Uterus (tissue), 4 donors: Measurements from ENCODE around the gene NACC2. TPM values are rescaled to one million over a fixed set of nuclear protein-coding genes. Genes with fewer than 3 reads are reported as not detected.

ENCODE experiments used
- DNase-seq, 2 donors: peaks; one replicate each; pipeline ENCODE4 v3.0.0-alpha.2; 2019 to 2020
- H3K27ac ChIP-seq, 2 donors: fragments of 200-600 bp; sonication (generic); 1 replicate in 1 of 2; 2 replicates in 1 of 2; pipeline ENCODE4 v1.5.1; 2016 to 2018
- H3K27me3 ChIP-seq, 2 donors: fragments of 200-600 bp; sonication (generic); one replicate each; pipeline ENCODE4 v1.5.1; 2018 to 2019; ENCODE audit warnings: control low read depth in 1 of 2
- H3K36me3 ChIP-seq, 2 donors: fragments of 200-600 bp; sonication (generic); one replicate each; pipeline ENCODE4 v1.5.1; 2019; ENCODE audit warnings: control low read depth in 1 of 2
- H3K4me1 ChIP-seq, 2 donors: fragments of 200-600 bp; sonication (generic); one replicate each; pipeline ENCODE4 v1.5.1; 2018 to 2019; ENCODE audit warnings: control low read depth in 1 of 2
- H3K4me3 ChIP-seq, 2 donors: fragments of 200-600 bp; sonication (generic); 1 replicate in 1 of 2; 2 replicates in 1 of 2; pipeline ENCODE4 v1.5.1; 2018 to 2019; ENCODE audit warnings: mild to moderate bottlenecking in 1 of 2
- H3K9me3 ChIP-seq, 2 donors: fragments of 200-600 bp; sonication (generic); one replicate each; pipeline ENCODE4 v1.5.1; 2019; ENCODE audit warnings: control low read depth in 1 of 2
- CTCF ChIP-seq, 4 experiments: fragments of 200-600 bp in 2 of 4; fragments of 450-650 bp in 2 of 4; sonication (generic) in 2 of 4; IDR thresholded peaks; one replicate each; pipeline ENCODE4 v1.5.1; 2016 to 2019; ENCODE audit warnings: antibody characterized with exemption in 4 of 4, mild to moderate bottlenecking in 2 of 4, moderate library complexity in 1 of 4
- POLR2A ChIP-seq, 2 donors: fragments of 450-650 bp; IDR thresholded peaks; one replicate each; pipeline ENCODE4 v1.6.1; 2016; ENCODE audit warnings: antibody characterized with exemption in 2 of 2, mild to moderate bottlenecking in 1 of 2, moderate library complexity in 1 of 2
- intact Hi-C: fragments of 100-400 bp; cut with DNase I; formaldehyde crosslinking; loops from one replicate; pipeline ENCODE4 v1.15.1; 2023; ENCODE audit warnings: low total_unique reads
- total RNA-seq, 4 donors: library from RNA; depleted of rRNA in 3 of 4; stranded (reverse); fragments of >200 nt in 3 of 4; gene quantifications; one replicate each; pipeline versions ENCODE4 v1.1.0 to v1.2.4, GENCODE V29; 2014 to 2023
- donor health status: DM: yes; HTN: yes; CAD: no.

NACC2 gene
- total RNA-seq, 4 donors from 2014 or later: 8.2 to 57.5 (median 19.1) TPM

GRCh38 chr9:136047775-136048559 is 47.1 kb downstream of the NACC2 start:
- Histone ChIP-seq H3K36me3 (no peaks in the 10 kb centered on the region), H3K27ac (no peak overlapping the region), H3K4me3 (no peak overlapping the region), H3K27me3 (no peaks in the 10 kb centered on the region), H3K4me1 (peaks cover 0 to 15% of the 10 kb centered on the region in 2 donors), H3K9me3 (no peaks in the 10 kb centered on the region)
- intact Hi-C loops: no loop called here
- no peak for TF ChIP-seq POLR2A (IDR thresholded peaks at IDR 0.05)
- TF ChIP-seq CTCF (IDR thresholded peaks at IDR 0.05): no peak
- DNase-seq: no peak

DNA sequence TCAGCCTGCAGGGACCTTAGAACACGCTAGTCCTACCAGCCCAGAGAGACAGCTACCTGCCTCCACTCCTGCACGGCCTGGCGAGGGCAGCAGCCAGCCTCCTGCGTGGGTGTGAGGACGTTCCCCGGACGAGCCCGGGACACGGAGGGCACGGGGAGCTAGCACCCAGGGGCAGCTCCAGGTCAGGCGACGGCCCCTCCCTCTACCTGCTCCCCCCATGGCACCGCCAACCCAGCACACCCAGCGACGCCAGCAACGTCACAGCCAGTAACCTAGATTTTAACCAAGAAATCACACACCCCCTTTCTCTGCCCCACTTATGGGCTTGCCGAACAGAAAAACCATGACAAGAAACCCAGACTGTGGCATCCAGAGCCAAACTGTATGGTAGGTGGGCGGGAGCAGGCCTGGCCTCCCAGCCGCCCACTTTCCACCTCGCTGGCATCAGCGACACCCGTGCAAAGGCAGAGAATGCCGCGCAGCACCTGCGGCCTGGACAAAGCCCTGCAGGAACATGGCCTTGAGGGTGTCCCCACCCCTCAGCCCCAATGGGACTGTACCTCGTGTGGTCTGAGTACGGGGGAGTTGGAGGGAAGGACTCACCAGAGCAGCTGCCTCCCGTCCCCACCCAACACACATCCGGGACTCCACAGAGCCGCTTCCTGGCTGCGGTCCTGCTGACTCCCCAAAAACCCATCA is 47.9 kb downstream of the NACC2 start:
- peaks cover 0 to 10% of the 10 kb centered on the region in 2 donors for H3K4me1 ChIP-seq
- DNase-seq: no peak
- no peaks in the 10 kb centered on the region for H3K36me3 ChIP-seq
- intact Hi-C loops: no loop called here
- no peak overlapping the region for H3K4me3 ChIP-seq
- H3K27me3 ChIP-seq: no peaks in the 10 kb centered on the region
- no peak overlapping the region for H3K27ac ChIP-seq
- H3K9me3 ChIP-seq: no peaks in the 10 kb centered on the region
- no peak for TF ChIP-seq CTCF (IDR thresholded peaks at IDR 0.05)
- no peak for TF ChIP-seq POLR2A (IDR thresholded peaks at IDR 0.05)

DNA sequence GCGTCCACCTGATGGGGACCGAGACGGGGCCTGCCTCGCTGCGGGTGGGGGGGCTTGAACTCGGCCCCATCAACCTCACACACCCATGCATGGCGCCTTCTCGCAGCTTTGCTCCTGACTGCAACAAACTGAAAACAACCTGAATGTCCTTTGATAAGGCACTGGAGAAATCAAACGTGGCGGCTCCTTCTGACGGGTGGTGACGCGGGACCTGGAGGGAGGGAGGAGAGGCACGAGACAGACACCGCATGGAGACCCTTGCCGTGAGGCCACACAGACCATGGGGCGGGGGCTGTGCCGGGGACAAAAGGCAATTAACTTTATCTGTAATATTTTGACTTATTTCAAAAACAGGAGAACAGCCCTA is 48.6 kb downstream of the NACC2 start:
- intact Hi-C loops: no loop called here
- no peak for DNase-seq
- H3K27me3 ChIP-seq: no peaks in the 10 kb centered on the region
- H3K27ac ChIP-seq: no peak overlapping the region
- TF ChIP-seq POLR2A (IDR thresholded peaks at IDR 0.05): no peak
- no peaks in the 10 kb centered on the region for H3K36me3 ChIP-seq
- peaks cover 0 to 5% of the 10 kb centered on the region in 2 donors for H3K4me1 ChIP-seq
- H3K9me3 ChIP-seq: no peaks in the 10 kb centered on the region
- H3K4me3 ChIP-seq: no peak overlapping the region

- Histone ChIP-seq H3K9me3 (no peaks in the 10 kb centered on the region), H3K4me1 (peaks cover 0 to under 1% of the 10 kb centered on the region in 2 donors), H3K27me3 (no peaks in the 10 kb centered on the region), H3K4me3 (no peak overlapping the region), H3K27ac (no peak overlapping the region), H3K36me3 (no peaks in the 10 kb centered on the region)
- TF ChIP-seq CTCF (IDR thresholded peaks at IDR 0.05): no peak
- TF ChIP-seq POLR2A (IDR thresholded peaks at IDR 0.05): no peak
- no peak for DNase-seq
- intact Hi-C loops: no loop called here
Observed at GRCh38 chr9:136045595-136046553, 49.2 kb downstream of the NACC2 start.

DNA sequence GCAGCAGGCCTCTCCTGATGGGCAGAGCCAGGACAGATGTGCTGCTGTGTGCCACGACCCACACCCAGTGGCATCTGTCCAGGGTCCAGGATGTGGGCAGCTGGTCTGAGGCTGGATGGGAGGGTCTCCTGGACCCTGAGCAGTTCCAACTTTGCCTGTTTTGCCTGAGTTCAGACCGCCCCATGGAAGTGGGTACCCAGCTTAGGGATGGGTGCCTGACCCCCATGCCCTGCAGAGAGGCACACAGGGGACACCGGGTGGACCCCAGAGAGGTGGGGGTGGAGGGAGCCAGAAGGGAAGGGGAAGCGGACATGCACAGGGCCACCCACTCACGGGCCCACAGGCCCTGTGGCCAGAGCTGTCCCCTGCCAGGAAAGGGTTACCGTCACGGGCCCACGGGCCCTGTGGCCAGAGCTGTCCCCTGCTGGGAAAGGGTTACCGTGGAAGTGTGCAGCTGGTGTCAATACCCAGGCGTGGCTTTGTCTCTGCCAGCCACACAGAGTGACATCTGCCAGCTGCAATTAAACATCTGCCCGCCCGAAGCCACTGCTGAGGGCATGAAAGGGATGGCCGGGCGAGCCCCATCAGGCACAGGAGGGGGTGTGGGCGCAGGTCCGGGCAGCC is 50.0 kb downstream of the NACC2 start:
- TF ChIP-seq POLR2A (IDR thresholded peaks at IDR 0.05) (no peak), CTCF (IDR thresholded peaks at IDR 0.05) (no peak)
- H3K36me3 ChIP-seq: no peaks in the 10 kb centered on the region
- no peaks in the 10 kb centered on the region for H3K27me3 ChIP-seq
- DNase-seq: no peak
- H3K4me3 ChIP-seq: no peak overlapping the region
- intact Hi-C loops: no loop called here
- H3K27ac ChIP-seq: no peak overlapping the region
- H3K9me3 ChIP-seq: no peaks in the 10 kb centered on the region
- no peaks in the 10 kb centered on the region for H3K4me1 ChIP-seq
